GM23338 (cell line): ENCODE data around the gene USF2. TPM values are rescaled to one million over a fixed set of nuclear protein-coding genes. Genes with fewer than 3 reads are reported as not detected.
A peak's percentile ranks its signal among the peaks of the same experiment; 100 is the strongest.

Experiments used
- ATAC-seq: fragments of 200-7000 bp; cut with Tn5 transposase; 3 replicates; pipeline ENCODE4 v1.9.1; 2020
- DNase-seq: peaks from one replicate; pipeline ENCODE4 v3.0.0-alpha.2; 2015; ENCODE audit warnings: low spot score
- H2AFZ ChIP-seq: fragments of 200-600 bp; sonication (generic); 2 replicates; pipeline ENCODE4 v1.8.0; 2016; ENCODE audit warnings: antibody characterized with exemption, mild to moderate bottlenecking, moderate library complexity
- H3F3A ChIP-seq: fragments of 200-600 bp; sonication (generic); replicated peaks from 2 replicates; pipeline ENCODE4 v1.8.0; 2017; ENCODE audit warnings: antibody characterized with exemption, mixed run types, low read depth
- H3K27ac ChIP-seq: fragments of 200-600 bp; sonication (generic); 2 replicates; pipeline ENCODE4 v1.6.1; 2016; ENCODE audit warnings: low read depth
- H3K27me3 ChIP-seq: fragments of 200-600 bp; sonication (generic); 2 replicates; pipeline ENCODE4 v1.8.0; 2016; ENCODE audit warnings: mild to moderate bottlenecking, mixed run types, moderate library complexity; ENCODE audit not compliant: insufficient read depth
- H3K36me3 ChIP-seq: fragments of 200-600 bp; sonication (generic); 2 replicates; pipeline ENCODE4 v1.8.0; 2016; ENCODE audit warnings: mild to moderate bottlenecking; ENCODE audit not compliant: insufficient read depth
- H3K4me1 ChIP-seq: fragments of 200-600 bp; sonication (generic); 2 replicates; pipeline ENCODE4 v1.8.0; 2016; ENCODE audit warnings: mild to moderate bottlenecking, moderate library complexity; ENCODE audit not compliant: insufficient read depth
- H3K4me2 ChIP-seq: fragments of 200-600 bp; sonication (generic); 2 replicates; pipeline ENCODE4 v1.7.1; 2017; ENCODE audit warnings: mixed run types
- H3K4me3 ChIP-seq: fragments of 200-600 bp; sonication (generic); 2 replicates; pipeline ENCODE4 v1.6.1; 2016; ENCODE audit warnings: mixed run types
- H3K79me2 ChIP-seq: fragments of 200-600 bp; sonication (generic); replicated peaks from 2 replicates; pipeline ENCODE4 v1.8.0; 2017; ENCODE audit warnings: mild to moderate bottlenecking; ENCODE audit not compliant: insufficient read depth
- H3K9me2 ChIP-seq: fragments of 200-600 bp; sonication (generic); 2 replicates; pipeline ENCODE4 v1.8.0; 2017; ENCODE audit not compliant: insufficient read depth
- H4K20me1 ChIP-seq: fragments of 200-600 bp; sonication (generic); replicated peaks from 2 replicates; pipeline ENCODE4 v1.8.0; 2017; ENCODE audit warnings: mild to moderate bottlenecking; ENCODE audit not compliant: insufficient read depth
- H3K27ac Mint-ChIP-seq: 2 replicates; pipeline ENCODE4 v1.8.0; 2020; ENCODE audit warnings: inconsistent platforms, mild to moderate bottlenecking, moderate library complexity, mixed read lengths
- H3K27me3 Mint-ChIP-seq: 3 replicates; pipeline ENCODE4 v1.8.0; 2022; ENCODE audit warnings: low read depth, mild to moderate bottlenecking, moderate library complexity, mixed read lengths, inconsistent platforms; ENCODE audit not compliant: insufficient read depth, poor library complexity
- H3K36me3 Mint-ChIP-seq: 3 replicates; pipeline ENCODE4 v1.8.0; 2021; ENCODE audit warnings: low read depth, mild to moderate bottlenecking, inconsistent platforms, moderate library complexity, mixed read lengths
- H3K4me1 Mint-ChIP-seq: 3 replicates; pipeline ENCODE4 v1.8.0; 2020; ENCODE audit warnings: mild to moderate bottlenecking, inconsistent platforms, mixed read lengths
- H3K4me3 Mint-ChIP-seq: 3 replicates; pipeline ENCODE4 v1.8.0; 2021; ENCODE audit warnings: moderate library complexity, mild to moderate bottlenecking, inconsistent platforms, mixed read lengths
- H3K9me3 Mint-ChIP-seq: 3 replicates; pipeline ENCODE4 v1.8.0; 2020; ENCODE audit warnings: moderate library complexity, mild to moderate bottlenecking, inconsistent platforms, mixed read lengths
- CREB1 ChIP-seq: fragments of 250-450 bp; sonication (Bioruptor Pico); IDR thresholded peaks from 2 replicates; pipeline ENCODE4 v1.5.0; 2020; ENCODE audit warnings: low read depth, mild to moderate bottlenecking, moderate library complexity
- EZH2 ChIP-seq: fragments of 200-600 bp; sonication (generic); IDR thresholded peaks from one replicate; pipeline ENCODE4 v1.8.0; 2017; ENCODE audit warnings: antibody characterized with exemption, mild to moderate bottlenecking, low read depth; ENCODE audit not compliant: unreplicated experiment
- EZH2phosphoT487 ChIP-seq: fragments of 200-600 bp; sonication (generic); IDR thresholded peaks from one replicate; pipeline ENCODE4 v1.8.1; 2018; ENCODE audit warnings: antibody characterized with exemption; ENCODE audit not compliant: unreplicated experiment
- JUNB ChIP-seq: IDR thresholded peaks from one replicate; pipeline ENCODE4 v1.6.1; 2016; ENCODE audit warnings: antibody characterized with exemption; ENCODE audit not compliant: unreplicated experiment
- NANOG ChIP-seq: IDR thresholded peaks from 2 replicates; pipeline ENCODE4 v1.6.1; 2016; ENCODE audit warnings: antibody characterized with exemption, borderline replicate concordance
- POLR2AphosphoS5 ChIP-seq: IDR thresholded peaks from 2 replicates; pipeline ENCODE4 v1.6.1; 2016; ENCODE audit warnings: antibody characterized with exemption, low read depth
- STAT1 ChIP-seq: IDR thresholded peaks from one replicate; pipeline ENCODE4 v1.6.1; 2016; ENCODE audit warnings: antibody characterized with exemption; ENCODE audit not compliant: unreplicated experiment
- ZNF114 ChIP-seq: fragments of 250-450 bp; sonication (Bioruptor Pico); IDR thresholded peaks from 2 replicates; pipeline ENCODE4 v1.5.0; 2020; ENCODE audit warnings: mild to moderate bottlenecking, moderate library complexity
- ZNF331 ChIP-seq: fragments of 250-450 bp; sonication (Bioruptor Pico); IDR thresholded peaks from 2 replicates; pipeline ENCODE4 v1.5.0; 2020; ENCODE audit warnings: low read depth, mild to moderate bottlenecking, moderate library complexity
- polyA plus RNA-seq: library from polyadenylated mRNA; unstranded; fragments of >200 nt; fragmentation: Nextera tagmentation; extraction: Ambion mirVana; gene quantifications from 2 replicates; pipeline ENCODE4 v1.2.1, GENCODE V29; 2016
- total RNA-seq: library from RNA; depleted of rRNA; stranded (reverse); fragments of >200 nt; shearing (Covaris generic); gene quantifications from 2 replicates; pipeline ENCODE4 v1.2.3, GENCODE V29; 2014
- TF ChIP-seq, protein P1 (sequence below): IDR thresholded peaks from one replicate; pipeline ENCODE4 v1.6.1; 2018; ENCODE audit warnings: antibody characterized with exemption; ENCODE audit not compliant: unreplicated experiment
- TF ChIP-seq, protein P2 (sequence below): IDR thresholded peaks from 2 replicates; pipeline ENCODE4 v1.6.1; 2016; ENCODE audit warnings: antibody characterized with exemption

USF2 gene
- total and polyA plus RNA-seq, 2 experiments from 2014 or later = 28.9 to 60.5 TPM

DNA sequence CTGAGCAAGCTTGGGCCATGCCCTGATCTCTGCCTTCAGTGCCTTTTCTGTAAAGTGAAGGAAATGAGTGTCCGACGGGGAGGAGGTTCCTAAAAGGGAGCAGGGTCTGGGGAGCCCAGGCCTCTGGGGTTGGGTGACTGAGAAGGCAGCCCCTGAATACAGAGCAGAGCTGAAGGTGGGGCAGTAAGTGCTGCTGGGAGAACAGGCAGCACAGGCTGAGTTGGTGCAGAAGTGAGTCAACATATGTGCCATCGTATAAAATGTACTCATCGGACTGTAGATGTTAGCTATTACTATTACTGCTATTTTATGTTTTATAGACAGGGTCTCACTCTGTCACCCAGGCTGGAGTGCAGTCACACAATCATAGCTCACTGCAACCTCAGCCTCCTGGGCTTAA is 12.5 kb downstream of the USF2 start (continued):
- TF ChIP-seq EZH2phosphoT487 = no peak
- no peak for TF ChIP-seq NANOG

DNA sequence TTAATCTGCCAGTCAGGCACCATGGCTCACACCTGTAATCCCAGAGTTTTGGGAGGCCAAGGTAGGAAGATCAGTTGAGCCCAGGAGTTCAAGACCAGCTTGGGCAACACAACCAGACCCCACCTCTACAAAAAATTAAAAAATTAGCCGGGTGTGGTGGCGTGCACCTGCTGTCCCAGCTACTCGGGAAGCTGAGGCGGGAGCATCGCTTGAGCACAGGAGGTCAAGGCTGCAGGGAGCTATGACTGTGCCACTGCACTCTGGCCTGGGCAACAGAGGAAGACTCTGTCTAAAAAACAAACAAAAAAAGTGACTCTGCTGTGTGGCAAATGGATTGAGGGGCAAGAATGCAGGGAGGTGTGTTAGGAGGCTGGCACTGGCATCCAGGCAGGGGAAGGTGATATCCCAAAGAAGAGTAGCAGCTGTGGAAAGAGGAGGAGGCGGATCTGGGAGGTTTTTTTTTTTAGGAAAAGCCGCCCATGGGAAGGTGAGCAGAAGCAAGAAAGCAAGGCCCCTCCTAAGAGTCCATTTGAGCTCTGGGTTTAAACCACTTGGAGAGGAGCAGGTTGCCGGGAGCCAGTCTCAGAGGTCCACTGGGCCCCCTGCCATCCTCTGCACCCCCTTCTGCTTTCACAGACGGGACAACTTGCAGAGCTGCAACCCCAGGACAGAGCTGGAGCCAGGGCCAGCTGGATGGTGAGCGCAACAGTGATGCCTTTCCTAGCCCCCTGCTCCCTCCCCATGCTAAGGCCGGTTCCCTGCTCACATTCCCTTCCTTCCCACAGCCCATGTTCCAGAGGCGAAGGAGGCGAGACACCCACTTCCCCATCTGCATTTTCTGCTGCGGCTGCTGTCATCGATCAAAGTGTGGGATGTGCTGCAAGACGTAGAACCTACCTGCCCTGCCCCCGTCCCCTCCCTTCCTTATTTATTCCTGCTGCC is 15.7 kb downstream of the USF2 start:
- Histone ChIP-seq H3K4me1 (0 out of 2 replicates have a peak, but pooled peaks cover 8% of the 10 kb centered on the region), H3K4me2 (peak overlapping the region; percentile 72), H2AFZ (peak overlapping the region; percentile 98), H3K4me3 (no peak overlapping the region), H3K27me3 (no peaks in the 10 kb centered on the region), H4K20me1 (no peaks in the 10 kb centered on the region), H3K27ac (no peak overlapping the region), H3K36me3 (no peaks in the 10 kb centered on the region), H3K79me2 (no peaks in the 10 kb centered on the region), H3K9me2 (no peaks in the 10 kb centered on the region), H3F3A (no peaks in the 10 kb centered on the region)
- Mint-ChIP-seq H3K36me3 (peaks cover 4% of the 10 kb centered on the region; the same call in 1 of the 3 replicates), H3K27me3 (peaks cover 22% of the 10 kb centered on the region), H3K4me1 (peaks cover 11% of the 10 kb centered on the region), H3K27ac (no peak overlapping the region), H3K4me3 (peak overlapping the region; percentile 7; the same call in 2 of the 3 replicates), H3K9me3 (no peaks in the 10 kb centered on the region)
- ATAC-seq (peak; percentile 20; the same call in 2 of the 3 replicates), DNase-seq (peak; percentile 42)
- no peak for TF ChIP-seq NANOG
- no peak for TF ChIP-seq POLR2AphosphoS5
- no peak for TF ChIP-seq CREB1
- no peak for TF ChIP-seq EZH2phosphoT487
- TF ChIP-seq STAT1 = no peak

DNA sequence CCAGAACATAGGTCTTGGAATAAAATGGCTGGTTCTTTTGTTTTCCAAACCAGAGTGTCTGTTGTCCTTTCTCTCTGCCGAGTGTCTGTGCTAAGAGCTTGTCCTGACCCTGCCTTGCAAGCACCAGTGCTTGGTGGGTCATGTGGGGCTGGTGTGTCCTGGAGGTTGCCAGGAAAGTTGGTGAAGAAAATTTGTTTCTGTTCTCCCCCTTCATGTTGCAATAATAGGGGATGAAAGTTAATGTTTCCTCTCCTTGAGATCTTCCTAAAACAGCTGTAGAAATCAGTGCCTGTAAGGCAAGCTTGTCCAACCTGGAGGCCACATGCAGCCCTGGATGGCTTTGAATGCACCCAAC is 16.3 kb downstream of the USF2 start:
- H3K27me3 Mint-ChIP-seq = peaks cover 22% of the 10 kb centered on the region
- 0 out of 2 replicates have a peak, but pooled peaks cover 8% of the 10 kb centered on the region for H3K4me1 ChIP-seq
- H2AFZ ChIP-seq = peak overlapping the region; percentile 98
- H3K9me3 Mint-ChIP-seq = no peaks in the 10 kb centered on the region
- H3K27me3 ChIP-seq = no peaks in the 10 kb centered on the region
- H3K9me2 ChIP-seq = no peaks in the 10 kb centered on the region
- H3K36me3 ChIP-seq = no peaks in the 10 kb centered on the region
- DNase-seq (no peak), ATAC-seq (no peak)
- H3K36me3 Mint-ChIP-seq = no peaks in the 10 kb centered on the region
- no peaks in the 10 kb centered on the region for H4K20me1 ChIP-seq
- peak overlapping the region; percentile 37; the same call in 1 of the 2 replicates for H3K27ac Mint-ChIP-seq
- no peak overlapping the region for H3K4me3 ChIP-seq
- peaks cover 11% of the 10 kb centered on the region for H3K4me1 Mint-ChIP-seq
- peak overlapping the region; percentile 7; the same call in 2 of the 3 replicates for H3K4me3 Mint-ChIP-seq
- H3K79me2 ChIP-seq = no peaks in the 10 kb centered on the region
- peak overlapping the region; percentile 72 for H3K4me2 ChIP-seq
- H3K27ac ChIP-seq = no peak overlapping the region
- H3F3A ChIP-seq = no peaks in the 10 kb centered on the region
- no peak for TF ChIP-seq POLR2AphosphoS5
- no peak for TF ChIP-seq ZNF331 (CRISPR knock-in tag)
- no peak for TF ChIP-seq EZH2
- no peak for TF ChIP-seq ZNF114
- TF ChIP-seq EZH2phosphoT487 = no peak
- no peak for TF ChIP-seq JUNB
- no peak for TF ChIP-seq NANOG
- TF ChIP-seq, protein P1, sequence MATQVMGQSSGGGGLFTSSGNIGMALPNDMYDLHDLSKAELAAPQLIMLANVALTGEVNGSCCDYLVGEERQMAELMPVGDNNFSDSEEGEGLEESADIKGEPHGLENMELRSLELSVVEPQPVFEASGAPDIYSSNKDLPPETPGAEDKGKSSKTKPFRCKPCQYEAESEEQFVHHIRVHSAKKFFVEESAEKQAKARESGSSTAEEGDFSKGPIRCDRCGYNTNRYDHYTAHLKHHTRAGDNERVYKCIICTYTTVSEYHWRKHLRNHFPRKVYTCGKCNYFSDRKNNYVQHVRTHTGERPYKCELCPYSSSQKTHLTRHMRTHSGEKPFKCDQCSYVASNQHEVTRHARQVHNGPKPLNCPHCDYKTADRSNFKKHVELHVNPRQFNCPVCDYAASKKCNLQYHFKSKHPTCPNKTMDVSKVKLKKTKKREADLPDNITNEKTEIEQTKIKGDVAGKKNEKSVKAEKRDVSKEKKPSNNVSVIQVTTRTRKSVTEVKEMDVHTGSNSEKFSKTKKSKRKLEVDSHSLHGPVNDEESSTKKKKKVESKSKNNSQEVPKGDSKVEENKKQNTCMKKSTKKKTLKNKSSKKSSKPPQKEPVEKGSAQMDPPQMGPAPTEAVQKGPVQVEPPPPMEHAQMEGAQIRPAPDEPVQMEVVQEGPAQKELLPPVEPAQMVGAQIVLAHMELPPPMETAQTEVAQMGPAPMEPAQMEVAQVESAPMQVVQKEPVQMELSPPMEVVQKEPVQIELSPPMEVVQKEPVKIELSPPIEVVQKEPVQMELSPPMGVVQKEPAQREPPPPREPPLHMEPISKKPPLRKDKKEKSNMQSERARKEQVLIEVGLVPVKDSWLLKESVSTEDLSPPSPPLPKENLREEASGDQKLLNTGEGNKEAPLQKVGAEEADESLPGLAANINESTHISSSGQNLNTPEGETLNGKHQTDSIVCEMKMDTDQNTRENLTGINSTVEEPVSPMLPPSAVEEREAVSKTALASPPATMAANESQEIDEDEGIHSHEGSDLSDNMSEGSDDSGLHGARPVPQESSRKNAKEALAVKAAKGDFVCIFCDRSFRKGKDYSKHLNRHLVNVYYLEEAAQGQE = no peak
- TF ChIP-seq, protein P2, sequence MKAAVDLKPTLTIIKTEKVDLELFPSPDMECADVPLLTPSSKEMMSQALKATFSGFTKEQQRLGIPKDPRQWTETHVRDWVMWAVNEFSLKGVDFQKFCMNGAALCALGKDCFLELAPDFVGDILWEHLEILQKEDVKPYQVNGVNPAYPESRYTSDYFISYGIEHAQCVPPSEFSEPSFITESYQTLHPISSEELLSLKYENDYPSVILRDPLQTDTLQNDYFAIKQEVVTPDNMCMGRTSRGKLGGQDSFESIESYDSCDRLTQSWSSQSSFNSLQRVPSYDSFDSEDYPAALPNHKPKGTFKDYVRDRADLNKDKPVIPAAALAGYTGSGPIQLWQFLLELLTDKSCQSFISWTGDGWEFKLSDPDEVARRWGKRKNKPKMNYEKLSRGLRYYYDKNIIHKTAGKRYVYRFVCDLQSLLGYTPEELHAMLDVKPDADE = no peak
